WTC11 (cell line): ENCODE results near the gene C6orf47. TPM values are rescaled to one million over a fixed set of nuclear protein-coding genes. Genes with fewer than 3 reads are reported as not detected.

Source experiments
- ATAC-seq: fragments of 200-7000 bp; cut with Tn5 transposase; 2 replicates; pipeline ENCODE4 v1.10.0; 2021; ENCODE audit warnings: mild to moderate bottlenecking, moderate library complexity
- CTCF ChIA-PET: fragments of 300-600 bp; sonication (Branson Sonifier 250); formaldehyde crosslinking; loops from one replicate; lab custom pipeline; 2021; ENCODE audit warnings: antibody characterized with exemption; lab: Charles Lee
- POLR2A ChIA-PET: fragments of 350-600 bp; sonication (Branson Sonifier 250); formaldehyde crosslinking; loops from one replicate; lab custom pipeline; 2021; ENCODE audit warnings: antibody characterized with exemption; lab: Charles Lee
- DNase-seq: peaks from one replicate; pipeline ENCODE4 v3.0.0; 2021; ENCODE audit warnings: low spot score
- H3K27ac Mint-ChIP-seq: 2 replicates; pipeline ENCODE4 v1.8.0; 2021; ENCODE audit warnings: mixed read lengths
- H3K27me3 Mint-ChIP-seq: 2 replicates; pipeline ENCODE4 v1.8.0; 2021; ENCODE audit warnings: low read depth, mild to moderate bottlenecking, moderate library complexity, mixed read lengths
- H3K36me3 Mint-ChIP-seq: 2 replicates; pipeline ENCODE4 v1.8.0; 2021; ENCODE audit warnings: mixed read lengths
- H3K4me1 Mint-ChIP-seq: 2 replicates; pipeline ENCODE4 v1.8.0; 2022; ENCODE audit warnings: mixed read lengths
- H3K4me3 Mint-ChIP-seq: 2 replicates; pipeline ENCODE4 v1.8.0; 2021; ENCODE audit warnings: mild to moderate bottlenecking, moderate library complexity, mixed read lengths
- H3K9me3 Mint-ChIP-seq: 2 replicates; pipeline ENCODE4 v1.8.0; 2021; ENCODE audit warnings: mixed read lengths
- AFF4 ChIP-seq: sonication (generic); formaldehyde crosslinking; IDR thresholded peaks from 2 replicates; pipeline ENCODE4 v1.8.1; 2023; ENCODE audit warnings: mild to moderate bottlenecking, missing genetic modification reagents, borderline replicate concordance
- ATF1 ChIP-seq: sonication (generic); formaldehyde crosslinking; IDR thresholded peaks from 2 replicates; pipeline ENCODE4 v1.8.1; 2023; ENCODE audit warnings: mild to moderate bottlenecking, moderate library complexity, missing genetic modification reagents
- ATF6 ChIP-seq: sonication (generic); formaldehyde crosslinking; IDR thresholded peaks from 2 replicates; pipeline ENCODE4 v1.8.1; 2023; ENCODE audit warnings: mild to moderate bottlenecking, missing genetic modification reagents
- ETV6 ChIP-seq: sonication (generic); formaldehyde crosslinking; IDR thresholded peaks from 2 replicates; pipeline ENCODE4 v1.8.1; 2022; ENCODE audit warnings: mild to moderate bottlenecking, missing genetic modification reagents
- GABPB1 ChIP-seq: sonication (generic); formaldehyde crosslinking; IDR thresholded peaks from 2 replicates; pipeline ENCODE4 v1.8.1; 2023; ENCODE audit warnings: mild to moderate bottlenecking, missing genetic modification reagents
- IRF1 ChIP-seq: sonication (generic); formaldehyde crosslinking; IDR thresholded peaks from 2 replicates; pipeline ENCODE4 v1.8.0; 2023; ENCODE audit warnings: missing genetic modification reagents
- JUN ChIP-seq: sonication (generic); formaldehyde crosslinking; IDR thresholded peaks from 2 replicates; pipeline ENCODE4 v1.8.0; 2023; ENCODE audit warnings: mild to moderate bottlenecking, missing genetic modification reagents
- NFYB ChIP-seq: sonication (generic); formaldehyde crosslinking; conservative IDR thresholded peaks from 2 replicates; pipeline ENCODE4 v1.8.0; 2022; ENCODE audit warnings: low read depth, missing genetic modification reagents
- USF1 ChIP-seq: sonication (generic); formaldehyde crosslinking; IDR thresholded peaks from 2 replicates; pipeline ENCODE4 v1.8.0; 2022; ENCODE audit warnings: mild to moderate bottlenecking, missing genetic modification reagents
- ZBTB21 ChIP-seq: sonication (generic); formaldehyde crosslinking; IDR thresholded peaks from 2 replicates; pipeline ENCODE4 v1.8.1; 2023; ENCODE audit warnings: mild to moderate bottlenecking, missing genetic modification reagents, borderline replicate concordance
- ZBTB43 ChIP-seq: sonication (generic); formaldehyde crosslinking; IDR thresholded peaks from 2 replicates; pipeline ENCODE4 v1.8.1; 2023; ENCODE audit warnings: mild to moderate bottlenecking, missing genetic modification reagents
- ZNF138 ChIP-seq: sonication (generic); formaldehyde crosslinking; conservative IDR thresholded peaks from 2 replicates; pipeline ENCODE4 v1.8.1; 2022; ENCODE audit warnings: mild to moderate bottlenecking, moderate library complexity, missing genetic modification reagents
- ZNF281 ChIP-seq: sonication (generic); formaldehyde crosslinking; IDR thresholded peaks from 2 replicates; pipeline ENCODE4 v1.8.0; 2023; ENCODE audit warnings: mild to moderate bottlenecking, missing genetic modification reagents
- ZNF396 ChIP-seq: fragments of 250-450 bp; sonication (Bioruptor Pico); IDR thresholded peaks from 2 replicates; pipeline ENCODE4 v1.8.0; 2021; ENCODE audit warnings: mild to moderate bottlenecking, moderate library complexity, borderline replicate concordance
- ZNF423 ChIP-seq: fragments of 250-450 bp; sonication (Bioruptor Pico); IDR thresholded peaks from 2 replicates; pipeline ENCODE4 v2.1.2; 2022; ENCODE audit warnings: mild to moderate bottlenecking, moderate library complexity
- ZNF532 ChIP-seq: fragments of 250-450 bp; sonication (Bioruptor Pico); IDR thresholded peaks from 2 replicates; pipeline ENCODE4 v1.9.0; 2021; ENCODE audit warnings: mild to moderate bottlenecking, borderline replicate concordance
- total RNA-seq: library from RNA; stranded (reverse); gene quantifications from 3 replicates; pipeline ENCODE4 v1.2.3, GENCODE V29; 2021

The C6orf47 gene
- total RNA-seq, 1 experiment from 2014 or later: 16.3 TPM

- TF ChIP-seq AFF4 (no peak), NFYB (CRISPR knock-in tag) (no peak), ATF1 (CRISPR knock-in tag) (no peak), ATF6 (CRISPR knock-in tag) (no peak), ZBTB21 (no peak), ZNF423 (no peak), ZNF281 (CRISPR knock-in tag) (no peak), USF1 (CRISPR knock-in tag) (no peak), ETV6 (CRISPR knock-in tag) (no peak), ZBTB43 (CRISPR knock-in tag) (no peak)
Measured at GRCh38 chr6:31645325-31645724, 15.3 kb downstream of the C6orf47 start (continued).

- no peak for DNase-seq
- peaks cover 76% of the 10 kb centered on the region for H3K36me3 Mint-ChIP-seq
- no peak for ATAC-seq
- CTCF ChIA-PET: interaction anchor here (1.8 kb wide), 1 partner anchor 8 kb away, joined by 4 read pairs; the partner anchor contains the start of gene BAG6
- no peaks in the 10 kb centered on the region for H3K4me1 Mint-ChIP-seq
- POLR2A ChIA-PET: interaction anchor here (0.6 to 1.4 kb wide), 4 partner anchors 9 to 150 kb away, joined by 3 to 4 read pairs (median 3); partner anchors contain the start of genes BAG6, C6orf47 and GPANK1
- H3K27me3 Mint-ChIP-seq: no peaks in the 10 kb centered on the region
- no peaks in the 10 kb centered on the region for H3K9me3 Mint-ChIP-seq
- H3K4me3 Mint-ChIP-seq: no peak overlapping the region
- H3K27ac Mint-ChIP-seq: no peak overlapping the region
- TF ChIP-seq ZNF532 (no peak), ZNF281 (CRISPR knock-in tag) (no peak), JUN (CRISPR knock-in tag) (no peak), ZNF396 (CRISPR knock-in tag) (no peak), ZNF138 (CRISPR knock-in tag) (no peak), IRF1 (no peak), GABPB1 (no peak)
Measured at GRCh38 chr6:31643818-31644454, 16.6 kb downstream of the C6orf47 start.
